Activated CD4-positive, alpha-beta memory T cell treated with anti-CD3 and anti-CD28 coated beads for 36 hours (primary cell): ENCODE data around the gene DTX3. TPM values are rescaled to one million over a fixed set of nuclear protein-coding genes. Genes with fewer than 3 reads are reported as not detected.

Experiments used
- CTCF ChIA-PET: fragments of 350-600 bp; sonication (Branson Sonifier 250); formaldehyde crosslinking; loops from one replicate; lab custom pipeline; 2021; ENCODE audit warnings: antibody characterized with exemption, inconsistent platforms; lab: Charles Lee
- POLR2A ChIA-PET: fragments of 350-600 bp; sonication (Branson Sonifier 250); formaldehyde crosslinking; loops from one replicate; lab custom pipeline; 2021; ENCODE audit warnings: antibody characterized with exemption; lab: Charles Lee
- DNase-seq: peaks from one replicate; pipeline ENCODE4 v3.0.0-alpha.2; 2020
- H3K27ac Mint-ChIP-seq: one replicate; pipeline ENCODE4 v1.8.0; 2021; ENCODE audit warnings: mixed read lengths
- H3K27me3 Mint-ChIP-seq: one replicate; pipeline ENCODE4 v1.8.0; 2021; ENCODE audit warnings: mixed read lengths
- H3K36me3 Mint-ChIP-seq: one replicate; pipeline ENCODE4 v1.8.0; 2021; ENCODE audit warnings: mixed read lengths
- H3K4me1 Mint-ChIP-seq: one replicate; pipeline ENCODE4 v1.8.0; 2021; ENCODE audit warnings: low read depth, mixed read lengths
- H3K4me3 Mint-ChIP-seq: one replicate; pipeline ENCODE4 v1.8.0; 2021; ENCODE audit warnings: mild to moderate bottlenecking, mixed read lengths
- H3K9me3 Mint-ChIP-seq: one replicate; pipeline ENCODE4 v1.8.0; 2021; ENCODE audit warnings: mixed read lengths
- intact Hi-C: fragments of 100-400 bp; cut with micrococcal nuclease; formaldehyde crosslinking; loops from one replicate; pipeline ENCODE4 v1.15.1; 2023
- total RNA-seq, 2 experiments: library from RNA; stranded (reverse); gene quantifications; one replicate each; pipeline ENCODE4 v1.2.3, GENCODE V29; 2021

Gene DTX3
- total RNA-seq, 2 experiments from 2014 or later, result 15.4 to 15.8 TPM

DNA sequence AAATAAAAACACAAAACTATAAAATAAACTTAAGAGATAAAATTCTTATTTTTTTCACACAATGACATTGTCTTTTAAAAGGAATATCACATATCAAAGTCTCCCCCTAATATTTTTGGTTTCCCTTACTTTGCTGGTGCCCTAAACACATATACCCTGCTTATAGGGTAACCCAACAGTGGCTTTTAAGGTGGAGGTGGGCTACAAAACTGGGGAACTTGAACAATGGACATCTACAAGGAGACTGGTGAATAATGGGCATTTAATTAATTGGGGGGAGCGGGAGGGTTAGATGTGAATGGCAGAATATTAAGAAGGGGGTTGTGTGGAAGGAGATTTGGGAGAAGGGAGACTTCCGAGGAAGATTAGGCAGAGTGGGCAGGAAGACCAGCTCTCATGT is 18.8 kb downstream of the DTX3 start:
- H3K4me1 Mint-ChIP-seq, result peaks cover 33% of the 10 kb centered on the region
- H3K4me3 Mint-ChIP-seq, result no peak overlapping the region
- intact Hi-C loops, result loop anchor here (5.0 kb wide), 2 partner anchors 101 to 166 kb away; partner anchors contain the start of genes DDIT3, GLI1, INHBE and MBD6
- no peak for DNase-seq
- POLR2A ChIA-PET, result no interaction called here
- CTCF ChIA-PET, result interaction anchor here (1.2 to 7.5 kb wide), 5 partner anchors 19 to 165 kb away, joined by 3 to 112 read pairs (median 4); partner anchors contain the start of gene PIP4K2C
- H3K27ac Mint-ChIP-seq, result no peak overlapping the region
- H3K27me3 Mint-ChIP-seq, result peaks cover 90% of the 10 kb centered on the region
- H3K9me3 Mint-ChIP-seq, result no peaks in the 10 kb centered on the region
- H3K36me3 Mint-ChIP-seq, result no peaks in the 10 kb centered on the region

DNA sequence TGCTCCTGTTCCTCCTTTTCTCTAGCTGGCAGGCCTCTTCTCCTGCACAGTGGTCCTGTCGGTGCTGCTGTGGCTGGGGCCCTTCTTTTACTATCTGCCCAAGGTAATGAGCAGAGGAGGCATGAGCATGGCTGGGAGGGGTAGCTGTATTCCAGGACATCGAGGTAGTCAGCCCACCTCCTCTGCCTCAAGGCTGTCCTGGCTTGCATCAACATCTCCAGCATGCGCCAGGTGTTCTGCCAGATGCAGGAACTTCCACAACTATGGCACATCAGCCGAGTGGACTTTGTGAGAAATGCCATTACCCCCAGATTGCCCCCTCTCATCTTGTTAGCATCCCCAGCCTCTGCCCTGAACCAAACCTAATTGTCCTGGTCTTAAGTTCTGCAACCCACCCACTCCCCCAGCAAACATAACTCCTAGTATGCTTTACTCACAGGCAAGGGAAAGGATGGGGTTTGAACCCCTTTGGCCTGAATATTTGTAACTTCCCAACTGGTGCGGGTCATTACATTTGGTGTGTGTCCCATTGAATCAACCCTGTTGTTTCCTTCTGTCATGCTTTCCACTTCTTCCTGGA is 19.3 kb downstream of the DTX3 start:
- H3K9me3 Mint-ChIP-seq, result no peaks in the 10 kb centered on the region
- intact Hi-C loops, result loop anchor here (5.0 kb wide), 2 partner anchors 102 to 167 kb away; partner anchors contain the start of genes DDIT3, GLI1, INHBE and MBD6
- no peak for DNase-seq
- H3K27me3 Mint-ChIP-seq, result peaks cover 92% of the 10 kb centered on the region
- no peak overlapping the region for H3K27ac Mint-ChIP-seq
- H3K4me1 Mint-ChIP-seq, result peaks cover 33% of the 10 kb centered on the region
- ChIA-PET POLR2A (no interaction called here), CTCF (interaction anchor here (2.1 to 7.5 kb wide), 3 partner anchors 10 to 41 kb away, joined by 6 to 112 read pairs (median 15); partner anchors contain the start of gene PIP4K2C)
- no peaks in the 10 kb centered on the region for H3K36me3 Mint-ChIP-seq
- H3K4me3 Mint-ChIP-seq, result no peak overlapping the region

DNA sequence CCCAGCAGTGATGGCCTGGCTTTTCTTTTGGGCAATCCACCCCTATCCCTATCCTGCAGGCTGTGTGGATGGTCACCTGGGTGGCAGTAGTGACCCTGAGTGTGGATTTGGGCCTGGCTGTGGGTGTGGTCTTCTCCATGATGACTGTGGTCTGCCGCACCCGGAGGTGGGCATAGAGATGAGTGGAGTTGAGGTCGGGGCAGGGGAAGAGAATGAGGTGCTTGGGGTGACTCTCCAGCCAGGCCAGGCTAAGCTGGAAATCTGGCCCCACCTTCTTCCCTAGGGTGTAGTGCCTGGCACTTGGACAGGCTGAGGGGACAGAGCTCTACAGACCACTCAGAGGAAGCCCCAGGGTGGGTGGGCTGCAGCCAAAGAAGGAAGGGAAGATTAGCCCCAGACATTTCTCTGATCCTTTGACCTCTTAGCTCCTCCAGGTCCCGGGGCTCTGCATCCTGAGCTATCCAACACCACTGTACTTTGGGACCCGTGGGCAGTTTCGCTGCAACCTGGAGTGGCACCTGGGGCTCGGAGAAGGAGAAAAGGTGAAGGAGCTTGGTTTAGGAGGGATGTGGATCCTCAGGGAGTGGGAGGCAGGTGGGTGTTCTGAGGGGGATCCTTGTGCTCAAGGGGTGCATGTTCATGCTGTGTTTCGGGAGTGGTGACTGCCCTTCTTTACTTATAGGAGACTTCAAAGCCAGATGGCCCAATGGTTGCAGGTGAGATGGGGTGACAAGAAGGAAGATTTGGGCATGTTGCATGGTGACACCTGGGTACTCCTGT is 20.0 kb downstream of the DTX3 start:
- ChIA-PET POLR2A (interaction anchor here (0.5 kb wide), 1 partner anchor 98 kb away, joined by 4 read pairs; no protein-coding TSS in a partner anchor), CTCF (interaction anchor here (2.2 to 7.5 kb wide), 2 partner anchors 11 to 42 kb away, joined by 6 to 112 read pairs; no protein-coding TSS in a partner anchor)
- Mint-ChIP-seq H3K36me3 (no peaks in the 10 kb centered on the region), H3K27me3 (peaks cover 87% of the 10 kb centered on the region), H3K4me1 (peaks cover 32% of the 10 kb centered on the region), H3K4me3 (no peak overlapping the region), H3K27ac (no peak overlapping the region), H3K9me3 (no peaks in the 10 kb centered on the region)
- DNase-seq, result no peak
- intact Hi-C loops, result loop anchor here (5.0 kb wide), 2 partner anchors 102 to 167 kb away; partner anchors contain the start of genes DDIT3, GLI1, INHBE and MBD6

DNA sequence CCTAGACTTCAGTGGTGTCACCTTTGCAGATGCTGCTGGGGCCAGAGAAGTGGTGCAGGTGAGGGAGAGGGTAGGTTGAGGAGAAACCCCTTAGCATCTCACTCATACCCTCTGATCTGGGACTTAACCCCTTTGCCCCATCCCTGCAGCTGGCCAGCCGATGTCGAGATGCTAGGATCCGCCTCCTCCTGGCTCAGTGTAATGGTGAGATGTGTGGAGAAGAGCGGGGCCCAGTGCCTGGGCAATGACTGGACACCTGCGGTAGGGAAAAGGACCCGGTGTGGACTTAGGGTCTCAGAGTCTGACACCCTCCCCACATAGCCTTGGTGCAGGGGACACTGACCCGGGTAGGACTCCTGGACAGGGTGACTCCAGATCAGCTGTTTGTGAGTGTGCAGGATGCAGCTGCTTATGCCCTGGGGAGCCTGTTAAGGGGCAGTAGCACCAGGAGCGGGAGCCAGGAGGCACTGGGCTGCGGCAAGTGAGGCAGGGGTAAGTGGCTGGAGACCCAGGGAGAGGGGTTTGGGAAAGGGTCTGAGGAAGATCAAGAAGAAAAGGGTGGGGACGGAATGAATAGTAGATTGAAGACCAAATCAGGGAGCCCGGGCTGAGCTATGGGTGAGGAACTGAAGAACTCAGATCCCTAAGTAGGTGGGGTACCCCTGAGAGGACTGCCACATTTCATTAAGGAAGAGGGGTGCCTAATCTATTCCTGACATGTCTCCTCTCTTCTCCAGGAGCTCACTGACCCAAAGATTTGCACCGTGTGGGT is 20.8 kb downstream of the DTX3 start:
- H3K36me3 Mint-ChIP-seq, result no peaks in the 10 kb centered on the region
- CTCF ChIA-PET, result interaction anchor here (0.7 to 7.5 kb wide), 3 partner anchors 11 to 88 kb away, joined by 3 to 112 read pairs (median 6); no protein-coding TSS in a partner anchor
- H3K9me3 Mint-ChIP-seq, result no peaks in the 10 kb centered on the region
- peaks cover 83% of the 10 kb centered on the region for H3K27me3 Mint-ChIP-seq
- H3K4me1 Mint-ChIP-seq, result peaks cover 28% of the 10 kb centered on the region
- no peak overlapping the region for H3K27ac Mint-ChIP-seq
- intact Hi-C loops, result no loop called here
- no peak overlapping the region for H3K4me3 Mint-ChIP-seq
- DNase-seq, result no peak
- POLR2A ChIA-PET, result interaction anchor here (0.5 to 0.6 kb wide), 2 partner anchors 37 to 97 kb away, joined by 3 to 4 read pairs; no protein-coding TSS in a partner anchor

DNA sequence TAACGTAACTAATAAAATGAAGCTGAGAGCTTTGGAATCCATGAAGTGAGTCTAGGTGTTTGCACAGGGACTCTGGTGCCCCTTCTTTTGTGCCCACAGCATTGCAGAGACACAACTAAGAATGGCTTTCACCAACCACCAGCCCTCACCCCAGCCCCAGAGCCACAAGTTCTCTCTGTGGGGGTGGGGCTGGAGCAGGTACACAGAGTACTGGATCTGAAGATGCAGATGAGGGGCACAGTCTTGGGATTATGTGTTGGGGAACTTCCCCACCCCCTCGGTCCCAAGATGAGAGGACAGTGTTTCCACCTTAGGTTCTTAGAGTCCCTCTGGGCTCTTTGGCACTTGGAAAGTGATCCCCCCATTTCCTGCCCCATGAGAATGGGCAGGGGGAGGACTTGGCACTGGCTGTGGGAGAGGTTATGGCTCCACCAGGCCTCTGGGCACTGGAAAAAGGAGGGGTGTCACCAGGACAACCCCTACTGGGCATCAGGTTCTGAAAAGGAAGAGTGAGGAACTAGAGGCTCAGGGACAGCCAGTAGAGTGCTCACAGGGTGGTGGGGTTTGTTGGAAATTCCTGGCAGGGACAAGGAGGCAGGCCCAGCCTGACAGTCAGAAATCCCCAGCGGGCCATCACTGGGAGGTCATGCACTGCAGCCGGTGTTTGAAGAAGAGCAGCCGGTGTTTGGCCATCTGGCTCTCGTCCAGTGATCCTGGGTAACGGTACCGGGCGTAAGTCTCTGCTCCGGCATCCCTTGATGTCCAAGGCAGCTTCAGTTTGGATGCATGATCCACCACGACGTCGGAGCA is 21.7 kb downstream of the DTX3 start:
- intact Hi-C loops, result no loop called here
- peaks cover 83% of the 10 kb centered on the region for H3K27me3 Mint-ChIP-seq
- no peaks in the 10 kb centered on the region for H3K9me3 Mint-ChIP-seq
- no peak overlapping the region for H3K4me3 Mint-ChIP-seq
- no peak for DNase-seq
- no peaks in the 10 kb centered on the region for H3K36me3 Mint-ChIP-seq
- ChIA-PET CTCF (interaction anchor here (1.0 to 7.5 kb wide), 4 partner anchors 12 to 44 kb away, joined by 4 to 112 read pairs (median 11); no protein-coding TSS in a partner anchor), POLR2A (interaction anchor here (0.6 kb wide), 1 partner anchor 38 kb away, joined by 3 read pairs; no protein-coding TSS in a partner anchor)
- no peak overlapping the region for H3K27ac Mint-ChIP-seq
- peaks cover 20% of the 10 kb centered on the region for H3K4me1 Mint-ChIP-seq

DNA sequence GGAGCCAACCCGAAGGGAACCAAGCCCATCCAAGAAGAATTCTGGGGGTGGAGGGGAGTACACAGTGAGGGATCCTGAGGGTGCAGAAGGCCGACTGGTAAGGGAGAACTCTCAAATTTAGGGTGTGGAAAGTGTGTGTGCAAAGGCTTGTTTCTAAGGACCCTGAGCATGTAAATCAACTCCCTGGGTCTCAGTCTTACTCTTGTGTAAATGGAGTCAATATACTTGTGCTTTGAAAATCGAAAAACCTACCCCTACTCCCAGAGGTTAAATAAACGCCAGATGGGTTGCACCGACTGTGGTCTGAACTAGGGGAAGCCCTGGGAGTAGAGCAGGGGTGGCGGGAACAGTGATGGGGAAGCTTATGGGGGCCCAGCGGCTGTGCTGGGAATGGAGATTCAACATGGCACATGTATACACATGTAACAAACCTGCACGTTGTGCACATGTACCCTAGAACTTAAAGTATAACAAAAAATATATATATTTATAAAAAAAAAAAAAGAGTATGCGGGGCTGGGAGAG is 22.4 kb downstream of the DTX3 start:
- ChIA-PET CTCF (interaction anchor here (0.7 to 2.4 kb wide), 6 partner anchors 11 to 168 kb away, joined by 3 to 16 read pairs (median 4); partner anchors contain the start of gene PIP4K2C), POLR2A (no interaction called here)
- Mint-ChIP-seq H3K27me3 (peaks cover 81% of the 10 kb centered on the region), H3K4me1 (peaks cover 13% of the 10 kb centered on the region), H3K9me3 (no peaks in the 10 kb centered on the region), H3K27ac (no peak overlapping the region), H3K36me3 (no peaks in the 10 kb centered on the region), H3K4me3 (no peak overlapping the region)
- intact Hi-C loops, result no loop called here
- DNase-seq, result no peak

DNA sequence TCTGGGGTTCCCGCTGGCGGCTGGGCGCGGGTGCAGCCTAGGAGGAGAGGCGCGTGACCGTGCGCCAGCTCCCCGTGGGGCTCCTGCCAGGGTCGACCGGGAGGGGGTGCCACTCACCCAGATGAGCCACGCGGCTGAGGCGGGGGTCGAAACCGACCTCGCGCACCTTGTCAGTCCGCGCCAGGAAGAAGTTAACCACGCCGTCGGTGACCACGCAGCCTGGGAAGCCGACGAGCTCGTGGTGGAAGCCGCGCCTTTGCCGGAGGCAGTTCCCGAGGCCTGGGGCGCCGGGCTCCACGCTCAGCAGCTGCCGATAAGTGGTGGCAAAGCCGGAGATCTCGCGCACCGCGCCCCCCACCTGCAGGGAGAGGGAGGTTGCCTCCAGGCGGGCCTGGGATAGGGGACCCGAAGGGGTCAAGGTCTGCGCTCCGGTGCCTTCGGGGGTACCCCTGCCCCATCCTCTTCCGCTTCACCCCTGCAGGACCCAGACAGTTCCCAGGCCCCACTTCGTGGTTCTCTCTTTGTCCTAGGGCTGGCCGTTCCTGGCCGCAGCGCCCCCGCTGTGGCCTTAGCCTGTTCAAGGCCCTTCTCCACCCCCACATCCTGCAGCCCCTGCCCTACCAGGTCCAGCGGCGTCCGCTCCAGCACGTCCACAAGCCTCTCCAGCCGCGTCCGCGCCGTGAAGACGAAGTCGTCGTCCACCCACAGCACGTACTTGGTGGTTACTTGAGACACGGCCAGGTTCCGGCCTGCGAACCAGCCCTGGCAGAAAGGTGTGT is 23.1 kb downstream of the DTX3 start:
- Mint-ChIP-seq H3K9me3 (no peaks in the 10 kb centered on the region), H3K36me3 (no peaks in the 10 kb centered on the region), H3K4me3 (peak overlapping the region; percentile 17), H3K27me3 (peaks cover 77% of the 10 kb centered on the region), H3K4me1 (peaks cover 12% of the 10 kb centered on the region), H3K27ac (no peak overlapping the region)
- POLR2A ChIA-PET, result no interaction called here
- DNase-seq, result peak; percentile 61
- intact Hi-C loops, result no loop called here
- CTCF ChIA-PET, result interaction anchor here (0.6 to 2.4 kb wide), 10 partner anchors 11 to 1009 kb away, joined by 3 to 16 read pairs (median 3); partner anchors contain the start of gene PIP4K2C

DNA sequence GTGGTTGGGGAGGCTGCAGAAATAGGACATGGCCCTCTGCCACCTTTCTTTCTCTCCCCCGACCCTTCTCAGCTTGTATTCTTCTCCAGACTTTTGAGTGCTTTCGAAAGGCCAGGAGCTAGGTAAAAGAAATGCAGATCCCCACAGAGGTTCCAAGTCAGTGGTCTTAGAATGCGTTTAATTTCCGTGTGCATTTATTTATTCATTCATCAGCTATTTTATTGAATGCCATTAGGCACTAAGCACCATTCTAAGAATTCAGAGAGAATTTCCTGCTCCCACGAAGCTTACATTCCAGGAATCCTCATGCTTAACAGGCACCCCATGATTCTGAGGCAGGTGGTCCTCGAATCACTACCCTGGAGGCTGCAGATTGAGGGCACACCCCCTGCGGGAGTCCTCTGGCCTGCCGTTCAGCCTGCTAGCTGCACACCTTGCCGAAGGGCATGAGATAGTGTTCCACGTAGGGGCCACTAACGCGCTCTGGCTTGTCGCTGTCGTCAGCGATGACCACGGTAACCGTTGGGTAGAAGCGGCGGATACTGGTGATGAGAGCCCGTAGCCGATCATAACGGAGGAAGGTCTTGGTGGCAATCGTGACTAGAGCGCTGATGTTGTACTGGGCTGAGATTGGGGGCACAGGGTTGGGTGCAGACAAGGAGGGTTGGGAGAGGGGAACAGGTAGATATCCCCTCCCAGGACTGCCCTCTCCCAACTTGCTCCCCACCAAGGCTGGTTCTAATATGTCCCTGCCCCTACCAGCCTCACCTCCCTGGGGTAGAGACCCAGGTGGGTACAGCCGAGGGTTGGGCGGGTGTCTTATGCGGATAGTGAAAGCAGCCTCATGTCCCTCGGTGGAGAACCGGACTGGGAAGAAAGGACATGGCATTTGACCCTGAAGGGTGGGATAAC is 23.9 kb downstream of the DTX3 start:
- DNase-seq, result no peak
- Mint-ChIP-seq H3K27me3 (peaks cover 75% of the 10 kb centered on the region), H3K4me1 (peaks cover 17% of the 10 kb centered on the region), H3K4me3 (no peak overlapping the region), H3K9me3 (no peaks in the 10 kb centered on the region), H3K36me3 (no peaks in the 10 kb centered on the region), H3K27ac (no peak overlapping the region)
- CTCF ChIA-PET, result interaction anchor here (0.6 to 2.4 kb wide), 7 partner anchors 8 to 170 kb away, joined by 3 to 16 read pairs (median 3); no protein-coding TSS in a partner anchor
- intact Hi-C loops, result no loop called here
- POLR2A ChIA-PET, result no interaction called here

DNA sequence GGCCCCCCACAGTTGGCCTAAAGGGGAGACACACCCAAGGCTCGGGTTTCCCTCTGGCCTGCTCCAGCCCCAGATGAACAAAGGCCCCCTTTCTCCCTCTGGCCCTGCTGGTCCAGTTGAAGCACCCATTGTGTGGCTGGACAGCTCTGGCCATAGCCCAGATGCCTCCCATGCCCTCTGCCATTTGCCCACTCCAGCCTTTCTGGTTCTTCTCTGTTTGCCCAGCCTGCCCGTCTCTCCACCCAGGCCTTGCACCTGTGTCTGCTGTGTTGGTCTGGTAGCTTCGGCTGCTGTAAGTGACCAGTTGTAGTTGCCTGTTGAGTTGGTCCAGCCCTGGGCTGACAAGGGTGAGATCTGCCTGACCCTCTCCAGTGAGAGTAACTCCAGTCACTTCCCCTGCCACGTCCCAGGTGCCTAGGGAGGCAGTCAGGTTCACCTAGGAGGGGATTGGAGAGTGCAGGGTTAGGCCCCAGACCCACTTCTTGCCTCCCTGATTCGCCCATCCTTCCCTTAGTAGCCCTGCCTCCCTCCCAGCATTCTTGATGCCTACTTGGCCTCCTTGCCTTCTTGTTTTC is 25.4 kb downstream of the DTX3 start:
- Mint-ChIP-seq H3K4me1 (peaks cover 19% of the 10 kb centered on the region), H3K27ac (no peak overlapping the region), H3K36me3 (no peaks in the 10 kb centered on the region), H3K4me3 (no peak overlapping the region), H3K27me3 (peaks cover 65% of the 10 kb centered on the region), H3K9me3 (no peaks in the 10 kb centered on the region)
- intact Hi-C loops, result loop anchor here (5.0 kb wide), 2 partner anchors 62 to 112 kb away; partner anchors contain the start of gene OS9
- CTCF ChIA-PET, result interaction anchor here (1.0 to 5.1 kb wide), 5 partner anchors 9 to 171 kb away, joined by 3 to 43 read pairs (median 4); no protein-coding TSS in a partner anchor
- POLR2A ChIA-PET, result no interaction called here
- no peak for DNase-seq
